HG03175 (cell line): ENCODE results near the gene DISC1.

Experiments
- ATAC-seq: cut with Tn5 transposase; IDR thresholded peaks from one replicate; pipeline ENCODE4 v1.9.1; 2021; ENCODE audit warnings: mild to moderate bottlenecking, moderate library complexity; ENCODE audit not compliant: unreplicated experiment

Gene DISC1

GRCh38 chr1:231694075-231694431, 67.5 kb downstream of the DISC1 start:
- no peak for ATAC-seq

GRCh38 chr1:231694465-231695077, 68.0 kb downstream of the DISC1 start:
- ATAC-seq: no peak

- no peak for ATAC-seq
These were observed 69.1 kb downstream of the DISC1 start for GRCh38 chr1:231695439-231696255.

- ATAC-seq: no peak
These were observed 73.2 kb downstream of the DISC1 start for GRCh38 chr1:231699784-231700183.

- no peak for ATAC-seq
These were observed 74.7 kb downstream of the DISC1 start for GRCh38 chr1:231701306-231701705.

GRCh38 chr1:231702331-231702730, 75.7 kb downstream of the DISC1 start:
- no peak for ATAC-seq

- ATAC-seq: no peak
These were observed 76.2 kb downstream of the DISC1 start for GRCh38 chr1:231702804-231703203.

- ATAC-seq: no peak
These were observed 79.5 kb downstream of the DISC1 start for GRCh38 chr1:231705806-231706760.

GRCh38 chr1:231706934-231707333, 80.3 kb downstream of the DISC1 start:
- no peak for ATAC-seq

- ATAC-seq: no peak
These were observed 80.8 kb downstream of the DISC1 start for GRCh38 chr1:231707407-231707806.

GRCh38 chr1:231708394-231708793, 81.8 kb downstream of the DISC1 start:
- ATAC-seq: no peak

- ATAC-seq: no peak
These were observed 87.8 kb downstream of the DISC1 start for GRCh38 chr1:231714440-231714839.

- ATAC-seq: no peak
These were observed 89.5 kb downstream of the DISC1 start for GRCh38 chr1:231715816-231716722.

GRCh38 chr1:231716879-231717278, 90.3 kb downstream of the DISC1 start:
- ATAC-seq: no peak

- no peak for ATAC-seq
These were observed 93.0 kb downstream of the DISC1 start for GRCh38 chr1:231719485-231720183.

- ATAC-seq: no peak
These were observed 94.2 kb downstream of the DISC1 start for GRCh38 chr1:231720652-231721325.

- ATAC-seq: no peak
These were observed 94.8 kb downstream of the DISC1 start for GRCh38 chr1:231721436-231721835.

- no peak for ATAC-seq
These were observed 95.8 kb downstream of the DISC1 start for GRCh38 chr1:231722356-231722755.

- ATAC-seq: no peak
These were observed 96.6 kb downstream of the DISC1 start for GRCh38 chr1:231723146-231723545.
